HCT116 (cell line): ENCODE results near the gene BHLHA9. TPM values are rescaled to one million over a fixed set of nuclear protein-coding genes. Genes with fewer than 3 reads are reported as not detected.

ENCODE experiments used
- ATAC-seq: fragments of 200-7000 bp; cut with Tn5 transposase; 2 replicates; pipeline ENCODE4 v1.9.1; 2020; ENCODE audit warnings: mild to moderate bottlenecking, moderate library complexity
- BruUV-seq: library from RNA; stranded (reverse); fragments of 400-500 nt; replicated peaks from 2 replicates; lab custom pipeline; 2021; lab: Mats Ljungman, UMichigan
- CTCF ChIA-PET: fragments of 300-600 bp; sonication (Branson Sonifier 250); formaldehyde crosslinking; loops from one replicate; lab custom pipeline; 2021; ENCODE audit warnings: antibody characterized with exemption; lab: Charles Lee
- POLR2A ChIA-PET: fragments of 300-600, 350-600 bp; sonication (Branson Sonifier 250); formaldehyde crosslinking; loops from one replicate; lab custom pipeline; 2021; ENCODE audit warnings: antibody characterized with exemption; lab: Charles Lee
- RAD21 ChIA-PET, 2 experiments: fragments of 300-600 bp; sonication (Branson Sonifier 250); formaldehyde crosslinking; loops; one replicate each; lab custom pipeline; 2023; ENCODE audit warnings: low total read pairs in 2 of 2; ENCODE audit not compliant: uncharacterized antibody in 2 of 2, unreplicated experiment in 2 of 2, low non-redundant PET in 1 of 2; lab: Charles Lee
- DNase-seq: peaks from one replicate; pipeline ENCODE4 v3.0.0-alpha.2; 2010; ENCODE audit warnings: low read depth, low spot score
- H2AFZ ChIP-seq: fragments of 200-600 bp; shearing (Covaris generic), sonication (generic); 2 replicates; pipeline ENCODE4 v1.6.1; 2017; ENCODE audit warnings: low read depth, mixed run types, mixed read lengths, antibody characterized with exemption, low read length; ENCODE audit not compliant: poor library complexity, severe bottlenecking
- H3K27ac ChIP-seq: 2 replicates; pipeline ENCODE4 v1.5.1; 2012; ENCODE audit warnings: low read depth, low read length
- H3K27me3 ChIP-seq: fragments of 200-600 bp; sonication (generic); 2 replicates; pipeline ENCODE4 v1.6.1; 2016; ENCODE audit warnings: mixed run types, low read length, mixed read lengths; ENCODE audit not compliant: insufficient read depth
- H3K36me3 ChIP-seq, 2 experiments: fragments of 200-500 bp in 1 of 2; fragments of 200-600 bp in 1 of 2; sonication (Bioruptor generic) in 1 of 2; sonication (generic) in 1 of 2; 2 replicates each; pipeline versions ENCODE4 v1.5.1 to v1.6.1; 2014 to 2016; ENCODE audit warnings: low read length in 2 of 2, inconsistent platforms in 1 of 2, mixed read lengths in 1 of 2, mixed run types in 1 of 2; ENCODE audit not compliant: insufficient read depth in 2 of 2, control insufficient read depth in 1 of 2
- H3K4me1 ChIP-seq, 2 experiments: fragments of 200-600 bp in 1 of 2; sonication (generic) in 1 of 2; 2 replicates each; pipeline versions ENCODE4 v1.5.1 to v1.6.1; 2012 to 2017; ENCODE audit warnings: low read length in 2 of 2, inconsistent platforms in 1 of 2, mild to moderate bottlenecking in 1 of 2, mixed read lengths in 1 of 2, mixed run types in 1 of 2, moderate library complexity in 1 of 2; ENCODE audit not compliant: insufficient read depth in 2 of 2, control insufficient read depth in 1 of 2
- H3K4me2 ChIP-seq: fragments of 200-600 bp; sonication (generic); 2 replicates; pipeline ENCODE4 v1.6.1; 2017; ENCODE audit warnings: mixed run types, low read length, mixed read lengths
- H3K4me3 ChIP-seq, 2 experiments: fragments of 200-600 bp in 1 of 2; sonication (generic) in 1 of 2; replicated peaks in 1 of 2; 2 replicates each; pipeline ENCODE4 v1.5.1; 2011 to 2016; ENCODE audit warnings: low read length in 2 of 2, control low read depth in 1 of 2, low read depth in 1 of 2, mild to moderate bottlenecking in 1 of 2, mixed read lengths in 1 of 2, mixed run types in 1 of 2
- H3K79me2 ChIP-seq: fragments of 200-600 bp; sonication (generic); 2 replicates; pipeline ENCODE4 v1.6.1; 2017; ENCODE audit warnings: mild to moderate bottlenecking, mixed run types, low read length, moderate library complexity, mixed read lengths; ENCODE audit not compliant: insufficient read depth
- H3K9ac ChIP-seq: fragments of 200-600 bp; sonication (generic); 2 replicates; pipeline ENCODE4 v1.6.1; 2016; ENCODE audit warnings: low read length, mixed read lengths
- H3K9me2 ChIP-seq: fragments of 200-600 bp; sonication (generic), shearing (Covaris generic); 2 replicates; pipeline ENCODE4 v1.6.1; 2017; ENCODE audit warnings: mixed run types, mild to moderate bottlenecking, moderate library complexity; ENCODE audit not compliant: insufficient read depth
- H3K9me3 ChIP-seq, 2 experiments: fragments of 200-500 bp in 1 of 2; fragments of 200-600 bp in 1 of 2; sonication (Bioruptor generic) in 1 of 2; sonication (generic) in 1 of 2; 2 replicates each; pipeline ENCODE4 v1.6.1; 2014 to 2017; ENCODE audit warnings: low read length in 2 of 2, mixed read lengths in 2 of 2, inconsistent platforms in 1 of 2, low read depth in 1 of 2, mild to moderate bottlenecking in 1 of 2, mixed run types in 1 of 2, moderate library complexity in 1 of 2; ENCODE audit not compliant: control insufficient read depth in 1 of 2, insufficient read depth in 1 of 2
- H4K20me1 ChIP-seq: fragments of 200-600 bp; sonication (generic), shearing (Covaris generic); 2 replicates; pipeline ENCODE4 v1.6.1; 2017; ENCODE audit warnings: mixed run types, mild to moderate bottlenecking, moderate library complexity; ENCODE audit not compliant: insufficient read depth
- CBX3 ChIP-seq: IDR thresholded peaks from 2 replicates; pipeline ENCODE4 v1.6.1; 2012; ENCODE audit warnings: low read depth
- CEBPB ChIP-seq: IDR thresholded peaks from 2 replicates; pipeline ENCODE4 v1.6.1; 2012; ENCODE audit warnings: low read depth
- CTCF ChIP-seq, 3 experiments: fragments of 200-600 bp in 1 of 3; sonication (generic) in 1 of 3; IDR thresholded peaks in 2 of 3; conservative IDR thresholded peaks in 1 of 3; 2 replicates each; pipeline ENCODE4 v1.5.1; 2012 to 2017; ENCODE audit warnings: low read depth in 2 of 3, low read length in 2 of 3, antibody characterized with exemption in 1 of 3, borderline replicate concordance in 1 of 3, control low read depth in 1 of 3, mild to moderate bottlenecking in 1 of 3, mixed read lengths in 1 of 3, mixed run types in 1 of 3, moderate library complexity in 1 of 3; ENCODE audit not compliant: insufficient read depth in 1 of 3
- EGR1 ChIP-seq: IDR thresholded peaks from 2 replicates; pipeline ENCODE4 v1.6.1; 2012; ENCODE audit warnings: low read depth
- ELF1 ChIP-seq: IDR thresholded peaks from 2 replicates; pipeline ENCODE4 v1.6.1; 2012; ENCODE audit warnings: low read depth, borderline replicate concordance
- EZH2 ChIP-seq: fragments of 200-600 bp; sonication (generic); IDR thresholded peaks from 2 replicates; pipeline ENCODE4 v1.6.1; 2017; ENCODE audit warnings: antibody characterized with exemption, mixed run types
- FOSL1 ChIP-seq: IDR thresholded peaks from 2 replicates; pipeline ENCODE4 v1.6.1; 2012; ENCODE audit warnings: low read depth
- JUND ChIP-seq: IDR thresholded peaks from 2 replicates; pipeline ENCODE4 v1.6.1; 2012
- MAX ChIP-seq: IDR thresholded peaks from 2 replicates; pipeline ENCODE4 v1.6.1; 2012
- POLR2A ChIP-seq: IDR thresholded peaks from 2 replicates; pipeline ENCODE4 v1.7.0; 2011; ENCODE audit warnings: borderline replicate concordance; ENCODE audit not compliant: insufficient read depth, insufficient read length; ENCODE audit errors: extremely low read depth
- RAD21 ChIP-seq: IDR thresholded peaks from 2 replicates; pipeline ENCODE4 v1.6.1; 2012; ENCODE audit warnings: low read depth, mild to moderate bottlenecking
- SIN3A ChIP-seq: IDR thresholded peaks from 2 replicates; pipeline ENCODE4 v1.6.1; 2012; ENCODE audit warnings: low read depth
- SRF ChIP-seq: IDR thresholded peaks from 2 replicates; pipeline ENCODE4 v1.6.1; 2012; ENCODE audit warnings: low read depth
- TCF7L2 ChIP-seq: IDR thresholded peaks from 2 replicates; pipeline ENCODE4 v1.7.0; 2011; ENCODE audit warnings: borderline replicate concordance, inconsistent platforms; ENCODE audit not compliant: insufficient read depth, insufficient read length; ENCODE audit errors: extremely low read depth
- YY1 ChIP-seq: IDR thresholded peaks from 2 replicates; pipeline ENCODE4 v1.6.1; 2011; ENCODE audit warnings: low read length, low read depth, moderate library complexity, mild to moderate bottlenecking; ENCODE audit not compliant: insufficient replicate concordance; ENCODE audit errors: extremely low read depth
- ZFX ChIP-seq: fragments of 450-650 bp; IDR thresholded peaks from 2 replicates; pipeline ENCODE4 v1.6.1; 2017
- ZNF274 ChIP-seq: fragments of 200-500 bp; sonication (Bioruptor generic); IDR thresholded peaks from 2 replicates; pipeline ENCODE4 v1.6.1; 2014; ENCODE audit warnings: mild to moderate bottlenecking, low read depth, low read length, inconsistent platforms
- intact Hi-C: fragments of 100-400 bp; cut with micrococcal nuclease; formaldehyde crosslinking; loops from 2 replicates; pipeline ENCODE4 v1.10.0; 2022
- total RNA-seq: library from RNA; stranded (reverse); gene quantifications from one replicate; pipeline ENCODE4 v1.2.1, GENCODE V29; 2021; ENCODE audit not compliant: unreplicated experiment
- TF ChIP-seq, protein P1 (sequence below): IDR thresholded peaks from 2 replicates; pipeline ENCODE4 v1.6.1; 2011; ENCODE audit warnings: mild to moderate bottlenecking, low read length, moderate library complexity; ENCODE audit not compliant: insufficient replicate concordance; ENCODE audit errors: extremely low read depth
- TF ChIP-seq, protein P2 (sequence below): IDR thresholded peaks from 2 replicates; pipeline ENCODE4 v1.6.1; 2012

Gene BHLHA9
- total RNA-seq, 1 experiment from 2014 or later: not detected

GRCh38 chr17:1273492-1274244 lies 3.4 kb downstream of the BHLHA9 start (continued):
- TF ChIP-seq, protein P1, sequence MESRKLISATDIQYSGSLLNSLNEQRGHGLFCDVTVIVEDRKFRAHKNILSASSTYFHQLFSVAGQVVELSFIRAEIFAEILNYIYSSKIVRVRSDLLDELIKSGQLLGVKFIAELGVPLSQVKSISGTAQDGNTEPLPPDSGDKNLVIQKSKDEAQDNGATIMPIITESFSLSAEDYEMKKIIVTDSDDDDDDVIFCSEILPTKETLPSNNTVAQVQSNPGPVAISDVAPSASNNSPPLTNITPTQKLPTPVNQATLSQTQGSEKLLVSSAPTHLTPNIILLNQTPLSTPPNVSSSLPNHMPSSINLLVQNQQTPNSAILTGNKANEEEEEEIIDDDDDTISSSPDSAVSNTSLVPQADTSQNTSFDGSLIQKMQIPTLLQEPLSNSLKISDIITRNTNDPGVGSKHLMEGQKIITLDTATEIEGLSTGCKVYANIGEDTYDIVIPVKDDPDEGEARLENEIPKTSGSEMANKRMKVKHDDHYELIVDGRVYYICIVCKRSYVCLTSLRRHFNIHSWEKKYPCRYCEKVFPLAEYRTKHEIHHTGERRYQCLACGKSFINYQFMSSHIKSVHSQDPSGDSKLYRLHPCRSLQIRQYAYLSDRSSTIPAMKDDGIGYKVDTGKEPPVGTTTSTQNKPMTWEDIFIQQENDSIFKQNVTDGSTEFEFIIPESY: no peak
- TF ChIP-seq SRF (no peak), EZH2 (no peak)

DNA sequence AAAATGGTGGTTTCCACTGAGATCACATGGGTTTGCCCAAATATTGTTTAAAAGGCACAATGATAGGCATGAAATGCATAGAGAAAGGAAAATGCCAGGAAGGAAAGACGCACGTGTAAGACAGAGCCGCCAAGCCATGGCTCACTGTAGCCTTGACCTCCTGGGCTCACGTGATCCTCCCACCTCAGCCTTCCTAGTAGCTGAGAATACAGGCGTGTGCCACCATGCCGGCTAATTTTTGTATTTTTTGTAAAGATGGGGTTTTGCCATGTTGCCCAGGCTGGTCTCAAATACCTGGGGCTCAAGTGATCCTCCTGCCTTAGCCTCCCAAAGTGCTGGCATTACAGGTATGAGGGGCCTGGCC lies 4.0 kb downstream of the BHLHA9 start:
- Histone ChIP-seq H3K27ac (no peak overlapping the region), H3K79me2 (no peaks in the 10 kb centered on the region), H3K9me2 (no peaks in the 10 kb centered on the region), H2AFZ (no peak overlapping the region), H3K9ac (no peak overlapping the region), H3K36me3 (no peaks in the 10 kb centered on the region), H3K27me3 (no peaks in the 10 kb centered on the region), H3K9me3 (no peaks in the 10 kb centered on the region), H3K4me1 (peaks cover 4 to 5% of the 10 kb centered on the region in 2 experiments), H4K20me1 (no peaks in the 10 kb centered on the region), H3K4me2 (no peak overlapping the region), H3K4me3 (no peak overlapping the region)
- ChIA-PET POLR2A (no interaction called here), RAD21 (no interaction called here), CTCF (interaction anchor here (0.9 kb wide), 1 partner anchor 59 kb away, joined by 3 read pairs; no protein-coding TSS in a partner anchor)
- DNase-seq (no peak), ATAC-seq (no peak)
- intact Hi-C loops: no loop called here
- no TSS peak for BruUV-seq
- no peak for TF ChIP-seq YY1
- TF ChIP-seq EZH2: no peak
- no peak for TF ChIP-seq FOSL1
- TF ChIP-seq TCF7L2: no peak
- no peak for TF ChIP-seq RAD21
- no peak for TF ChIP-seq EGR1
- TF ChIP-seq, protein P2, sequence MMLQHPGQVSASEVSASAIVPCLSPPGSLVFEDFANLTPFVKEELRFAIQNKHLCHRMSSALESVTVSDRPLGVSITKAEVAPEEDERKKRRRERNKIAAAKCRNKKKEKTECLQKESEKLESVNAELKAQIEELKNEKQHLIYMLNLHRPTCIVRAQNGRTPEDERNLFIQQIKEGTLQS: no peak
- no peak for TF ChIP-seq SIN3A
- TF ChIP-seq CTCF (IDR thresholded peaks at IDR 0.05 in 2 of 3, conservative IDR thresholded peaks at IDR 0.05 in 1 of 3; ENCODE audit: borderline replicate concordance in 1 of 3, insufficient read depth in 1 of 3, low read depth in 2 of 3, low read length in 2 of 3): no peak
- no peak for TF ChIP-seq CBX3
- TF ChIP-seq CEBPB: no peak
- TF ChIP-seq MAX: no peak
- no peak for TF ChIP-seq SRF
- no peak for TF ChIP-seq ZFX
- TF ChIP-seq POLR2A: no peak
- no peak for TF ChIP-seq ZNF274
- no peak for TF ChIP-seq JUND
- TF ChIP-seq ELF1: no peak
